ENCODE measurements around the gene FURIN. TPM values are rescaled to one million over a fixed set of nuclear protein-coding genes. Genes with fewer than 3 reads are reported as not detected.
"Not testable (repeated sequence)": the region's sequence is repeated elsewhere in the genome, so short reads cannot be mapped to it uniquely, and the experiment has no call there.

Gene FURIN
- total RNA-seq = 45.0 TPM
- long read RNA-seq, full-length matches to known transcripts = 11 of 78 reads
- long read RNA-seq, partial matches to known transcripts = 67 of 78 reads
- long read RNA-seq, other reads (novel, unspliced or antisense) = 0 of 78 reads

- intact Hi-C loops (cut with DNase I) = no loop called here
- ATAC-seq (ENCODE audit: poor library complexity) (no peak), DNase-seq (no peak)
These were observed at the start of gene FURIN for GRCh38 chr15:90868261-90868689. TSS of gene FURIN (plus strand) at chr15:90868588. CDS start at chr15:90875741, 7,153 bp downstream.

- intact Hi-C loops (cut with DNase I) = no loop called here
- DNase-seq (peak; percentile 75), ATAC-seq (ENCODE audit: poor library complexity) (peak; percentile 86)
These were observed 49.0 kb upstream of the FURIN start for GRCh38 chr15:90819390-90819789.

- intact Hi-C loops (cut with DNase I) = no loop called here
- ATAC-seq (ENCODE audit: poor library complexity) (no peak), DNase-seq (no peak)
These were observed 48.5 kb upstream of the FURIN start for GRCh38 chr15:90819850-90820249.

GRCh38 chr15:90820481-90820880 is 47.9 kb upstream of the FURIN start:
- intact Hi-C loops (cut with DNase I) = no loop called here
- DNase-seq = no peak
- no peak for ATAC-seq (ENCODE audit: poor library complexity)

- DNase-seq (no peak), ATAC-seq (ENCODE audit: poor library complexity) (no peak)
- intact Hi-C loops (cut with DNase I) = no loop called here
These were observed 46.0 kb upstream of the FURIN start for GRCh38 chr15:90822204-90822955.

GRCh38 chr15:90823455-90823974 is 44.9 kb upstream of the FURIN start:
- intact Hi-C loops (cut with DNase I) = no loop called here
- ATAC-seq (ENCODE audit: poor library complexity) = no peak
- no peak for DNase-seq

GRCh38 chr15:90825115-90825899 is 43.1 kb upstream of the FURIN start:
- intact Hi-C loops (cut with DNase I); DNase-seq; ATAC-seq (ENCODE audit: poor library complexity): not testable (repeated sequence)

GRCh38 chr15:90826206-90826885 is 42.0 kb upstream of the FURIN start:
- intact Hi-C loops (cut with DNase I); ATAC-seq (ENCODE audit: poor library complexity); DNase-seq: not testable (repeated sequence)

GRCh38 chr15:90826886-90827435 is 41.4 kb upstream of the FURIN start:
- DNase-seq = no peak
- no peak for ATAC-seq (ENCODE audit: poor library complexity)
- intact Hi-C loops (cut with DNase I) = no loop called here

GRCh38 chr15:90828111-90828510 is 40.3 kb upstream of the FURIN start:
- DNase-seq = no peak
- ATAC-seq (ENCODE audit: poor library complexity) = no peak
- intact Hi-C loops (cut with DNase I) = no loop called here

GRCh38 chr15:90829126-90829525 is 39.3 kb upstream of the FURIN start:
- DNase-seq (no peak), ATAC-seq (ENCODE audit: poor library complexity) (no peak)
- intact Hi-C loops (cut with DNase I) = no loop called here

- intact Hi-C loops (cut with DNase I) = no loop called here
- DNase-seq (no peak), ATAC-seq (ENCODE audit: poor library complexity) (peak; percentile 57)
These were observed 38.4 kb upstream of the FURIN start for GRCh38 chr15:90829942-90830440.

- intact Hi-C loops (cut with DNase I) = no loop called here
- no peak for ATAC-seq (ENCODE audit: poor library complexity)
- DNase-seq = no peak
These were observed 33.8 kb upstream of the FURIN start for GRCh38 chr15:90834626-90835025.

GRCh38 chr15:90836296-90836871 is 32.0 kb upstream of the FURIN start:
- no peak for DNase-seq
- intact Hi-C loops (cut with DNase I) = no loop called here

GRCh38 chr15:90837094-90837493 is 31.3 kb upstream of the FURIN start:
- no peak for DNase-seq
- intact Hi-C loops (cut with DNase I) = no loop called here
- ATAC-seq (ENCODE audit: poor library complexity) = no peak

More at GRCh38 chr15:90836296-90836871, 32.0 kb upstream of the FURIN start:
- ATAC-seq (ENCODE audit: poor library complexity) = peak; percentile 30

- no peak for ATAC-seq (ENCODE audit: poor library complexity)
- DNase-seq = no peak
- intact Hi-C loops (cut with DNase I) = no loop called here
These were observed 30.2 kb upstream of the FURIN start for GRCh38 chr15:90838139-90838538.

- DNase-seq (no peak), ATAC-seq (ENCODE audit: poor library complexity) (no peak)
- intact Hi-C loops (cut with DNase I) = no loop called here
These were observed 29.8 kb upstream of the FURIN start for GRCh38 chr15:90838544-90838943.

All from Right ventricle myocardium superior (tissue), 1 donor.